CD4-positive, CD25-positive, alpha-beta regulatory T cell (primary cell): ENCODE data around the gene PUS7L. TPM values are rescaled to one million over a fixed set of nuclear protein-coding genes. Genes with fewer than 3 reads are reported as not detected.
"Not testable (repeated sequence)": the region's sequence is repeated elsewhere in the genome, so short reads cannot be mapped to it uniquely, and the experiment has no call there.

ENCODE experiments used
- ATAC-seq, 2 donors: fragments of 150-1000 bp; cut with Tn5 transposase; one replicate each; pipeline ENCODE4 v1.10.0; 2021; ENCODE audit warnings: low read depth in 2 of 2, moderate number of reproducible peaks in 2 of 2, moderate library complexity in 1 of 2
- DNase-seq, 3 donors: peaks; one replicate each; pipeline versions ENCODE4 v3.0.0 to v3.0.0-alpha.2; 2012 to 2022; ENCODE audit warnings: mixed read lengths in 1 of 3
- H3K27ac ChIP-seq: one replicate; pipeline ENCODE4 v1.7.0; 2013; ENCODE audit warnings: mild to moderate bottlenecking, low read length; ENCODE audit not compliant: insufficient read depth, poor library complexity, severe bottlenecking
- H3K27me3 ChIP-seq: one replicate; pipeline ENCODE4 v1.7.0; 2013; ENCODE audit warnings: low read length; ENCODE audit not compliant: control insufficient read depth, insufficient read depth
- H3K36me3 ChIP-seq: one replicate; pipeline ENCODE4 v1.7.0; 2013; ENCODE audit warnings: mild to moderate bottlenecking, low read length, moderate library complexity; ENCODE audit not compliant: control insufficient read depth, insufficient read depth
- H3K4me1 ChIP-seq: 2 replicates; pipeline ENCODE4 v1.7.0; 2013; ENCODE audit warnings: mild to moderate bottlenecking, low read length; ENCODE audit not compliant: insufficient read depth, control insufficient read depth, poor library complexity, severe bottlenecking
- H3K4me3 ChIP-seq: one replicate; pipeline ENCODE4 v1.7.0; 2013; ENCODE audit warnings: low read depth, mild to moderate bottlenecking, low read length, moderate library complexity
- H3K9me3 ChIP-seq, 2 experiments: 1 replicate in 1 of 2; 2 replicates in 1 of 2; pipeline ENCODE4 v1.7.0; 2013; ENCODE audit warnings: low read length in 2 of 2, mild to moderate bottlenecking in 1 of 2, moderate library complexity in 1 of 2; ENCODE audit not compliant: control insufficient read depth in 2 of 2
- H3K27ac Mint-ChIP-seq, 3 donors: one replicate each; pipeline ENCODE4 v1.8.0; 2020 to 2022; ENCODE audit warnings: mild to moderate bottlenecking in 3 of 3, mixed read lengths in 3 of 3, moderate library complexity in 2 of 3
- H3K27me3 Mint-ChIP-seq: one replicate; pipeline ENCODE4 v1.8.0; 2022; ENCODE audit warnings: mild to moderate bottlenecking, mixed read lengths
- H3K36me3 Mint-ChIP-seq: one replicate; pipeline ENCODE4 v1.8.0; 2020; ENCODE audit warnings: mixed read lengths
- H3K4me1 Mint-ChIP-seq, 4 donors: one replicate each; pipeline ENCODE4 v1.8.0; 2020 to 2022; ENCODE audit warnings: mixed read lengths in 4 of 4, mild to moderate bottlenecking in 1 of 4
- H3K4me3 Mint-ChIP-seq, 4 donors: one replicate each; pipeline ENCODE4 v1.8.0; 2020 to 2022; ENCODE audit warnings: mild to moderate bottlenecking in 4 of 4, mixed read lengths in 4 of 4, moderate library complexity in 3 of 4
- H3K9me3 Mint-ChIP-seq, 7 donors: one replicate each; pipeline ENCODE4 v1.8.0; 2020 to 2022; ENCODE audit warnings: mixed read lengths in 7 of 7, mild to moderate bottlenecking in 3 of 7, moderate library complexity in 2 of 7
- polyA plus RNA-seq, 4 donors: library from polyadenylated mRNA; unstranded; fragments of 300-500 nt; fragmentation: Illumina TruSeq; gene quantifications; one replicate each; pipeline ENCODE4 v1.2.3, GENCODE V29; 2021
- total RNA-seq: library from RNA; stranded (reverse); gene quantifications from one replicate; pipeline ENCODE4 v1.2.3, GENCODE V29; 2022

The PUS7L gene
- total and polyA plus RNA-seq, 5 donors from 2014 or later, result 16.1 to 33.5 (median 27.0) TPM

DNA sequence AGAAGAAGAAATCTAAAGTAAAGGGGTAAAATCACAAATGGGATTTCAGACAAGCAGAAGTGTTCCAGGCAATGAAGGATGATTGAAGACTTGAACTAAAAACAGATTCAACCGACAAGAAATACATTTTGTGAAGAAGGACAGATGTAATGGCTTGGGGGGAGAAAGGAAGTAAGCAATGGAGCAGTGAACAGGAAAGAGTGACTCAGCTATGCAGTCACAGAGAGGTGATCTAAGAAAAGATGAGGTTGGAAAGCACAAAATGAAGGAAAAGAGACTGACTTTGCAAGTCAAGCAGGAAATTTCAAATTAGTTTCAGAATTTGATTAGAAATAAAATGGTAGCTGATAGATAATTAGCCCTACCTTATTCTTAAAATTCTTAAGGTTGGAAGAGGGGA, 66.5 kb downstream of the PUS7L start:
- no peaks in the 10 kb centered on the region for H3K36me3 ChIP-seq
- no peak overlapping the region for H3K4me3 ChIP-seq
- Mint-ChIP-seq H3K4me1 (no peaks in the 10 kb centered on the region), H3K27me3 (peaks cover 4% of the 10 kb centered on the region), H3K27ac (no peak overlapping the region), H3K4me3 (no peak overlapping the region), H3K9me3 (peaks cover 0 to 2% (median 0%) of the 10 kb centered on the region in 7 donors), H3K36me3 (no peaks in the 10 kb centered on the region)
- H3K27me3 ChIP-seq, result peaks cover 2% of the 10 kb centered on the region
- DNase-seq (no peak), ATAC-seq (no peak)
- no peaks in the 10 kb centered on the region for H3K4me1 ChIP-seq
- H3K27ac ChIP-seq, result no peak overlapping the region
- H3K9me3 ChIP-seq, result no peaks in the 10 kb centered on the region

DNA sequence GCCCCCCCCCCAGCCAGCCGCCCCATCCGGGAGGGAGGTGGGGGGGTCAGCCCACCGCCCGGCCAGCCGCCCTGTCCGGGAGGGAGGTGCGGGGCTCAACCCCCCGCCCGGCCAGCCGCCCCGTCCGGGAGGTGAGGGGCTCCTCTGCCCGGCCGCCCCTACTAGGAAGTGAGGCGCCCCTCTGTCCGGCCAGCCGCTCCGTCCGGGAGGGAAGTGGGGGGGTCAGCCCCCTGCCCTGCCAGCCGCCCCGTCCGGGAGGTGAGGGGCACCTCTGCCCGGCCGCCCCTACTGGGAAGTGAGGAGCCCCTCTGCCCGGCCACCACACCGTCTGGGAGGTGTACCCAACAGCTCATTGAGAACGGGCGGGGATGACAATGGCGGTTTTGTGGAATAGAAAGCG, 73.1 kb downstream of the PUS7L start:
- H3K4me3 ChIP-seq, H3K9me3 Mint-ChIP-seq, H3K27me3 ChIP-seq, H3K27ac ChIP-seq, H3K4me1 Mint-ChIP-seq, H3K9me3 ChIP-seq, ATAC-seq, H3K4me3 Mint-ChIP-seq, H3K27me3 Mint-ChIP-seq, H3K4me1 ChIP-seq, H3K36me3 ChIP-seq, DNase-seq, H3K36me3 Mint-ChIP-seq, H3K27ac Mint-ChIP-seq: not testable (repeated sequence)

DNA sequence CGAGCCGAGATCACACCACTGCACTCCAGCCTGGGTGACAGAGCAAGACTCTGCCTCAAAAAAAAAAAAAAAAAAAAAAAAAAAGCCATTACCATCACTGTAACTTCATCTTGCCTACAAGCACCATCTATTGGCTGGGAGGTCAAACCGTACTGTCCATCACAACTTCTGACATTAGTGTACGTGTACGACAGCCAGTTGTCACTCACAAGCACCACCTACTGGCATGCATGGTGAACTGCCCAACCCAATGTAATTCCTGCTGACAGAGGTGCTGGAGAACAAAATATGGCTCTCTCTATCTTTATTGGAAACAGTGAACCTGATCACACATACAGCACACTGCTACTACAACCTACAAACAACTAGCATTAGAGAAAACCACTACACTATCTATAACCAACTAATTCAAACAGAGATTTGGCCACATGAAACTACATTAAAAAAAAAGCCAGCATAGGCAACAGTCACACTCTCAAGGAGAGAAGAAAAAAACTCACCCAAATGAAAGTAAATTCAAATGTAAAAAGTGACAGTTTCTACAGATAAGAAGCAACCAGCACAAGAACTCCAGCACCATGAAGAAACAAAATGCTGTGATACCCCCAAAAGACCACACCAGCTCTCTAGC, 82.3 kb downstream of the PUS7L start:
- no peaks in the 10 kb centered on the region for H3K4me1 ChIP-seq
- peak overlapping the region in 1 of 3 donors; percentile 56 for H3K27ac Mint-ChIP-seq
- H3K27me3 ChIP-seq, result peaks cover 3% of the 10 kb centered on the region
- no peak overlapping the region for H3K4me3 Mint-ChIP-seq
- no peak for ATAC-seq
- no peaks in the 10 kb centered on the region for H3K36me3 ChIP-seq
- no peak overlapping the region for H3K4me3 ChIP-seq
- no peaks in the 10 kb centered on the region for H3K36me3 Mint-ChIP-seq
- no peaks in the 10 kb centered on the region for H3K9me3 ChIP-seq
- H3K27ac ChIP-seq, result no peak overlapping the region
- DNase-seq, result peak in 1 of 3 donors; percentile 30
- peaks cover 0 to 12% (median 3%) of the 10 kb centered on the region in 7 donors for H3K9me3 Mint-ChIP-seq
- no peaks in the 10 kb centered on the region for H3K4me1 Mint-ChIP-seq
- peaks cover 20% of the 10 kb centered on the region for H3K27me3 Mint-ChIP-seq

DNA sequence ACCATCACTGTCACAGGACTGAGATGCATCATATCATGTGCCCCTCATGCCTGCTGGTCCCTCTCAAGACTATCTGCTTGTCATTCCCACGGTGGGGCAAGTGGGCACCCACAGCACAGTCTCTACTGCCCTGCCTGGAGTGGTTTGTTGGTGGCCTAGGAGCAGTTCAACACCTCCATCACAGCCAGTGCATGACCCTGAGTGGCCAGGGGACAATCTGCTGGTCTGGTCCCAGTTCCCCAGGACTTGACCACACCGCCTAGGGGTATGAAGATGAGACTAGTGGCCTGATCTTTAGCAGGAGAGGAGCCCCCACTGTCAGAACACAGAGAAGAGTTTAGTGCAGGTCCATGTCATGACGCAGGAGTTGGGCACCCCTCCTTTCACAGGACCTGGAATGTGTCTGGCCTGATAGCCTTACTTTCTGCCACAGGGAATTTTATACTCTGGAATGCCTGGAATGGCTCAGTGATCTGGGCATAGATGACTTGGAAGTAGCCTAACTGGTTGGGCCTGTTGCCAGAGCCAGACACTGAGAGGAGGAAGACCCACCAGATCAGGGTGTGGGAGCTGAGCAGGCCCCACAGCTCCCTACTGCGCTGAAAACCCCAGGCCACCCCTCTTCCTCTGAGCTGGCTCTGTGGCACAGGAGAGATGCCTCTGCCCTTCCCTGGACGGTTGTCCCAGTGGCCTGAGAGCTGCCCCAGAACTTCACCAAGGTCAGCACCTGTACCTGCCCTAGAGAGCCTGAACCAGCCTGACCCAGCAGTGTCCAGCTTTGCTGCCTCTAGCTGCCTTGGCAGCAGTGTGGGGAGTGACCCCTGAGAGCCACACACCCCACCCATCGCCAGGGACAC, 83.3 kb downstream of the PUS7L start:
- Mint-ChIP-seq H3K36me3 (no peaks in the 10 kb centered on the region), H3K4me1 (no peaks in the 10 kb centered on the region), H3K9me3 (peaks cover 0 to 12% (median 3%) of the 10 kb centered on the region in 7 donors), H3K27me3 (peaks cover 20% of the 10 kb centered on the region), H3K27ac (no peak overlapping the region), H3K4me3 (no peak overlapping the region)
- Histone ChIP-seq H3K27ac (no peak overlapping the region), H3K9me3 (no peaks in the 10 kb centered on the region), H3K4me1 (no peaks in the 10 kb centered on the region), H3K27me3 (peaks cover 3% of the 10 kb centered on the region), H3K36me3 (no peaks in the 10 kb centered on the region), H3K4me3 (no peak overlapping the region)
- no peak for ATAC-seq
- DNase-seq, result no peak

DNA sequence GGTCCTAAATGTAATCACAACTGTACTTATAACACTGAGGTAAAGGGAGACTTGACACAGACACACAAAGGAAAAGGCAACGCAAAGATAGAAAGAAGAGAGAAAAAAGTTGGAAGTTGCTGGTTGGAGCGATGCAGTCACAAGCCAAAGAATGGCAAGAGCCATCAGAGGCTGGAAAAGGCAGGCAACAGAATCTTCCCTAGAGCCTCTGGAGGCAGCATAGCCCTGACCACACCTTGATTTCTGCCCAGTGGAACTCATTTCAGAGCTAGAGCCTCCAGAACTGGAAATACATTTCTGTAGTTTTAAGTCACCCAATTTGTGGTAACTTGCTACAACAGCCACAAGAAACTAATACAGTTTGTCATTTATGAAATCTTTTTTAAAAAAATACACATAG, 89.2 kb downstream of the PUS7L start:
- H3K27ac ChIP-seq, result no peak overlapping the region
- no peaks in the 10 kb centered on the region for H3K4me1 Mint-ChIP-seq
- no peaks in the 10 kb centered on the region for H3K4me1 ChIP-seq
- no peak overlapping the region for H3K4me3 Mint-ChIP-seq
- peaks cover 5% of the 10 kb centered on the region for H3K27me3 ChIP-seq
- H3K9me3 Mint-ChIP-seq, result peaks cover 0 to 1% (median 0%) of the 10 kb centered on the region in 7 donors
- no peaks in the 10 kb centered on the region for H3K36me3 Mint-ChIP-seq
- H3K4me3 ChIP-seq, result no peak overlapping the region
- DNase-seq (no peak), ATAC-seq (no peak)
- H3K27me3 Mint-ChIP-seq, result peaks cover 12% of the 10 kb centered on the region
- no peak overlapping the region for H3K27ac Mint-ChIP-seq
- H3K9me3 ChIP-seq, result no peaks in the 10 kb centered on the region
- H3K36me3 ChIP-seq, result no peaks in the 10 kb centered on the region

Other genes starting within 250 kb of the PUS7L start
- not detected for gene ADAMTS20, start 206.6 kb downstream of the PUS7L start, total RNA-seq
- not detected for gene ADAMTS20, start 206.6 kb downstream of the PUS7L start, polyA plus RNA-seq
- gene IRAK4, start 161 bp upstream of the PUS7L start, total RNA-seq, result 56.7 TPM
- gene IRAK4, start 161 bp upstream of the PUS7L start, polyA plus RNA-seq, result 10 to 100 TPM; 25.6 to 40.8 (median 30.0) TPM
- 65.7 TPM for gene TWF1, start 47.5 kb upstream of the PUS7L start, total RNA-seq
- gene TWF1, start 47.5 kb upstream of the PUS7L start, polyA plus RNA-seq, result 10 to 100 TPM; 16.8 to 26.9 (median 19.8) TPM
- 4.7 TPM for gene TMEM117, start 77.3 kb upstream of the PUS7L start, total RNA-seq
- gene TMEM117, start 77.3 kb upstream of the PUS7L start, polyA plus RNA-seq, result 1 to 10 TPM; 2.4 to 4.2 (median 3.1) TPM